ENCODE results near the gene GPC2.
A peak's percentile ranks its signal among the peaks of the same experiment; 100 is the strongest.

The GPC2 gene

DNA sequence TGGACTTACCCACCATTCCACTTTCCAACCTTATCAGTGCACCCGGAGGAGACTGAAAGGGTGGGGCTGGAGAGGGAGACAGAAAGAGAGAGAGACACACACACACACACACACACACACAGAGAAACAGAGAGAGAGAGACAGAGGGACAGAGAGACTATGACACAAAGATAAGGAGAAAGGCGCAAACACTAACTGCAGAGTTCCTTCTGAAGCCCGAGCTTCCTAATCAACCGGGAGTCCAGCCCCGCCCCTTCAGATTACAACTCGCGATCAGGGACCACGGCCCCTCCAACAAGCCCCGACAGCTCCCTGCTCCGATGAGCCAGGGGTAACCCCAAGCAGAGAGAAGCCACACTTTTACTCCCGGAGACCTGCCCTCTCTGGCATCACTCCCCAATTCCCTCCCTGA is 9.3 kb downstream of the GPC2 start:
- DNase-seq: no peak

DNA sequence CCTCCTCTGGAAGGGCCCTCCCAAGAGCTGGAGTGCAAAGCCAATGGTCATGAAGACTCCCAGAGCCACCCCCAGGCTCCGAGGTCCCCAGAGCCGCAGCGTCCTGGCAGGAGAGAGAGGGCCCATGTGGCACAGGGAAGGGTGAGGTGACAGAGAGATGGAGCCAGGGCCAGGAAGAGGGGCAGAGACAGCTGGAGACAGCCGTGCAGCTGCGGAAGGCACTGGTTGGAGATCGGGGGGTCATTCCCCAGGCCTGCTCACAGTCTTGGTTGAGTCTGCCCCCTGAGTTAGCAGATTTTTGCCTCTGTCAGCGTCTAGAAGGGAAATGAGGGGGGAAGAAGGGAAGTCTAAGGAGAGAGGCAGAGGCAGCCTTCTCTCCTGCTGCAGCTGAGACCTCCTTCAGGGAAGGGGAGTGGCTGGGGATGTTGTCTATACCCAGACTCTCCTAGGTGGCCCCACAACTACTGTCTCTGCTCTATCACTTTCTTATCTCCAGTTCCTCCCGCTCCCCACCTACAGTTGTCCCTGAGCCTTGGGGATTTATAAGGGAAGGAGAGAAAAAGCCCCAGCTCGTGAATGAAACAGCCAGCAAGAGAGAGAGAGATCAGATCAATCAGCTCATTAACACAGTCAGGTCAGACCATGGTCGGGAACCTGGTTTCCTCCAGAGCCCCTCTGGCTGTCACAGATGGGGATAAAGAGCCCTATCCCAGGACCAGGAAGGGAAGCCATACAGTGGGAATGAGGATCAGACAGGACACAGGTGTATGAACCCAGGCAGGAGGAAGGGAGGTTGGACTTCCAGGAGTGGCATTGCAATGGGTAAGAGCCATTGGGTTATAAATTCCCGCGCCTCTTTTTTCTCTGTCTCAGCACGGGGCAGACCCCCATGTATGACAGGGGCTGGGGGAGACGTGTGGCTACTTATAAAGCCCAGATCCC is 9.9 kb downstream of the GPC2 start:
- DNase-seq: no peak

DNA sequence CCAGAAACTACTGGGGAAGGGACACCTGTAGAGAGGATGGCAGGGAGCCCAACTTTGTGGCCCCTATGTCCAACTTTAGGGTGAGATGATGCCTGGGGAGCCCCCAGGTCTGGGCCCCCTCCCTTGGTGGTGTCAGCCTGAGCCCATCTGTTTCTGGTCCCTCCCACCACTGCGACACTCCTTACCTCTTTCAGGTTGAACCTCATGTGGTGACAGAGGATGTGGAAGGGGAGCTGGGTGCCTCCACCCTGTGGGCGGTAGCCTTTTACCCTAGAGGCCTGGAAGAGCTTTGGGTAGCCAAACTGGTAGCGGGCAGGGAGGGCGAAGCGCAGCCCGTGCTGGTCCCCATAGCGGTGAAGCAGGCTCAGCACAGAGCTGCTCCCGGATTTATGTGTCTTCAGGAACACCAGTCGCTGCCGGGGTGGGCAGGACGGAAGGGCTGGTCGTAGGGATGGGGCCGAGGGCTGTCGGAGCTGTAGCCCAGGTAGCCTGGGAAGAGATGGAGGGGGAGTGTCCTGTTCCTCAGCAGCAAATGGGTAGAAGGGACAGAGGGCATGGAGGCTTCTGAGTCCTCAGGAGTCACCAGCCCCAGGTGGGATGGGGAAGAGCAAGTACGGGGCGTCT is 10.8 kb downstream of the GPC2 start:
- DNase-seq: no peak

DNA sequence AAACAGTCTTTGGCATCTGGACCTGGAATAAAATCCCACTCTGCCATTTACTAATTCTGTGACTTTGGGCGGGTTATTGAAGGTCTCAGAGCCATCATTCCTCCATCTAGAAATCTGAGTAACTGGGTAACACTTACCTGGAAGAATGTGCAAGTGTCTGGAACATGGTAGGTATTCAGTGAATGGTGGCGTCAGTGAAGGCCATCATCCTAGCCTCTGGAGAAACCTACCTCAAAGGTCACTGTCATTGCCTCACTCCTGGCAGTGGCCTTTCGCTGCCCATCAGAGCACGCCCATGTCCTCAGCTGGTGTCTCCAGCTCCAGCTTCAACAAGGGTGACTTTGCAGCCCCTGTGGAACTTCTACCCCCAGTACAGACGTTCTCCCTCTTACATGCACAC is 13.3 kb downstream of the GPC2 start:
- DNase-seq: no peak

DNA sequence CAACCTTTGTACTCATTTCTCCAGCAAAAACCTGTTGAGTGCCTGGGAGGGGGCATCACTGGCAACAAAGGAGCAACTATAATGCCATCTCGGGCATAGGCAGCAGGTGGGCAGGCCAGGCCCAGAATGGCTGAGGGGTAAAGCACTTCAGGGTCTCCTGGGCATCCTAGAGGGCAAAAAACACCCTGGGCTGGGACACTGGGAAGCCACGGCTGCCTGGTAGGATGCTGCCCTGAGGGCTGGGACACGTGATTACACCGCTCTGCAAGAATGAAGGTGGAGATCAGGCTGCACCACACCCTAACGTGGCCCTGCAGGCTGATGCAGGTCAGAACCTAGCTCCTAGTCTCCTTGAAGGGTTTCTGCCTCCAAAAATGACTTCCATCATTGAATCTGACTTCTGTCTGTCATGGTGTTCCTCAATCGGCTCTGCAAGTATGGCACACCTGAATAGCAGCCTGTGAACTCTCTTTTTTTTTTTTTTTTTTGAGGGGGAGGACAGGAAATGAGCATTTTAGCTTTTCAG is 14.1 kb downstream of the GPC2 start:
- no peak for DNase-seq

DNA sequence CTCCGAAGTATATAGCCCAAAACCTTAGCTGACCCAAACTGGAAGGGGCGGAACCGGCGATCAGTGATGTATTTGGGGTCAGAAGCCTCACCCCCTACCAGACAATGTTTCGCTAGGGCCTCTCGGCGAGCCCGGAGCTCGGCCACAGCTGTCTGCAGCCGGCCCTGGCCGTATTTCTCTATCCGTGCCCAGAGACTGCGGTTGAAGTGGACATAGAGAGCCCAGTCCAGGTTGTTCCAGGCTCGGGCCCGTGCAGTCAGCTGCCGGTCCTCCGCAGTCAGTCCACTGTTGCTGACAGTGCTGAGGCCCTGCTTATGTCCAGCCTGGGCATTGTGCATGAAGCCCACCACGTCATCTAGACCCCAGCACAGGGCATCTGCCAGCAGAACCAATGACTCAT is 17.1 kb downstream of the GPC2 start:
- no peak for DNase-seq

DNA sequence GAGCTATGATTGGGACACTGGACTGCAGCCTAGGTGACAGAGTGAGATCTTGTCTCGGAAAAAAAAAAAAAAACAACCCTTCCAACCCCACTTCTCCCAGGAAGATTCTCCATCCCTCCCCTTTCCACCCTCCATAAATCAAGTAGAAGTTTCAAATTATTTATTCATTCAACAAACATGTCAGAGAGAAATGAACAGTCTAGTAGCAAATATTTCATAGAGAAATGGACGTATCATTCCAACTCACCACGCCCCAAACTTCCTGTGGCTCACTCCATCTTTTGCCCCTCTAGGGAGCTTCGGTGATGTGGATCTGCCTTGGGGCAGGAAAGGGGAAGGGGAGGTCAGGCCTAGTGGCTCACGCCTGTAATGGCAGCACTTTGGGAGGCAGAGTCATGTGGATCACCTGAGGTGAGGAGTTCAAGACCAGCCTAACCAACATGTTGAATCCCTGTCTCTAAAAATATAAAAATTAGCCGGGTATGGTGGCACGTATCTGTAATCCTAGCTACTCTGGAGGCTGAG is 18.0 kb downstream of the GPC2 start:
- no peak for DNase-seq

DNA sequence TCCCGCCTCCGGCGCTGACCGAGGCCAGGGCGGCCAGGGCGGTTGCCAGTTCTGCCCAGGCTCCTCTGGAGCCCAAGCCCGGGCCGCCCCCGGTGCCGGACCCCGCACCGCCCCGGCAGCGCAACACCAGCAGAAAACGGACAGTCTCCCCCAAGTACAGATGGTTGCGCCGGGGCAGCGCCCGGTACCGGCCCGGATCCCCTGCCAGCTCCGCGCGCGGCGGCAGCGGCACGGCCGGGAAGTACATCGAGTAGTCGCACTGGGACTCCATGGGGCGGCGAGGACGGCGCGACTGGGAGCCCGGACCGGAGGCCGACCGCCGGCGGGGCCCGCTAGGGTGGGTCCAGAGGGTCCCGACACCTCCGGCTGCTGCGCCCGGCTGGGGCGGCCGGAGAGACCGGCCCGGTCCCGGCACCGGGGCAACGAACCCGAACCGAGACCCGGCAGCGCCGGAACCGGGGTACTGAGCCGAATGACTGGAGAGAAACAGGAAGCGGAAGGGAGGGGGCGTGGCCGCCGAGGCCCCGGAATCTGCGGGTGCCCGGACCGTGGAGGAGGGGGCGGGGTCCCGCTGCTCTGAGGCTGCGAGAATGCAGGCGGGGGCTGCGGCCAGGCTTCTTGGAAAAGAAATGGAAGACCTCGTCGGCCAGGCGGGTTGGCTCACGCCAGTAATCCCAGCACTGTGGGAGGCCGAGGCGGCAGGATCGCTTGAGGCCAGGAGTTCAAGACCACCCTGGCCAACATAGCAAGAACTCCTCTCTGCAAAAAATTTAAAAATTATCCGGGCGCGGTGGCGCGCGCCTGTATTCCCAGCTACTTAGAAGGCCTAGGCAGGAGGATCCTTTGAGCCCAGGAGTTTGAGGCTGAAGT is 18.7 kb downstream of the GPC2 start, which contains the start of gene TRAPPC14:
TSS of gene TRAPPC14 (minus strand) at position 495 of the 870 bp plus-strand sequence. CDS start at position 271, 224 bp downstream.
- DNase-seq: peak in 1 of 2 experiments; percentile 79

DNA sequence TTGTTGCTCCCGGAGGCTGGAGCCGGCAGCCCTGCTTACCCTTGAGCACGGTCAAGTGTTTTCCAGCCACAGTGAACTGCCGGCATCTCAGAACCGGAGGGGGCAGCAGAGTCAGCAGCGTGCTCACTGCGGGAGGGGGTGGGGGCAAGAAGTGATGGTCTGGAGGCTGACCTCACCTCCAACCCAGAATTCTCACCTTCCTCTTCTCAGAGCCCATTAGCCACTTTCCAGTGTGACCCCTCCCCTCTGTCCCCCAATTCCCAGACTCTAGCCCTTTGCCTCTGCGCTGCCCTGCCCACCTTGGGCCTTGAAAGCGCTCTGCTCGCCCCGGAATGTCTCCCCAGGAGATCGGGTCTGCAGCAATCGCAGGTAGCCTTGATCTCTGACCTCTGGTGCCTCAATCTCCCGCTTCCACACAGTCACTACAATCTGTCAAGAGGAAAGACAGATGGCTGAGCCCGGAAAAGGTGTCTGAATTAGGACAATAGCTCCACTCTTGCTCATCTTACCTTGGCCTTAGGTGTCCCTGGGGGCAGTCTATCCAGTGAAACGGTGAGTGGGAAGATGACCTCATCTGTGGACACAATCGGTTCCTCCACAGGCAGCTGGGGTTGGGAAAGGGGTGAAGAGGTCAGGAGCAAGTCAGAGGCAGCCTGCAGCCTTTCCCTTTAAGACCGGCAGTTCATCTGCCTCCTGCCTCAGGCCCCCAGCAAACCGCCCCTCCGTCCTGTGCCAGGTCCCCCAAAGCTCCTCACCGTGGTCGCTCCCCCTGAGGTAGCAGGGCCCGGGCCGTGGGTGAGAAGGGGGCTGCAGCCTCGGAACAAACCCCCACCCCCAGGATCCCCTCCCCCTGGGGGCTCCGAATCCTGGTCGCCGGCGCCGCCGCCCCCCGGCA is 19.6 kb downstream of the GPC2 start:
- DNase-seq: peak in 1 of 2 experiments; percentile 30

DNA sequence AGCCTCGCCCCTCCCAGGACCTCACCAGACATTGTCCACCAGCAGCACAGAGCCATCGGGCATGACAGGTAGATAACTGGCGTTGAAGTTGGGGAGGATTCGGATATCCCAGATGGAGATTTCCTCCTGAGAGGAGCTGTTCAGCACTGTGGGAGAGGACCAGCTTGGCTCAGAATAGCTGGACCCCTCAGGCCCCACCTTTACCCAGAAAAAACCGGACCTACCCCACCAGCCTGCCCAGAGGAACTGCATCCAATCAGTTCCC is 20.2 kb downstream of the GPC2 start:
- no peak for DNase-seq

DNA sequence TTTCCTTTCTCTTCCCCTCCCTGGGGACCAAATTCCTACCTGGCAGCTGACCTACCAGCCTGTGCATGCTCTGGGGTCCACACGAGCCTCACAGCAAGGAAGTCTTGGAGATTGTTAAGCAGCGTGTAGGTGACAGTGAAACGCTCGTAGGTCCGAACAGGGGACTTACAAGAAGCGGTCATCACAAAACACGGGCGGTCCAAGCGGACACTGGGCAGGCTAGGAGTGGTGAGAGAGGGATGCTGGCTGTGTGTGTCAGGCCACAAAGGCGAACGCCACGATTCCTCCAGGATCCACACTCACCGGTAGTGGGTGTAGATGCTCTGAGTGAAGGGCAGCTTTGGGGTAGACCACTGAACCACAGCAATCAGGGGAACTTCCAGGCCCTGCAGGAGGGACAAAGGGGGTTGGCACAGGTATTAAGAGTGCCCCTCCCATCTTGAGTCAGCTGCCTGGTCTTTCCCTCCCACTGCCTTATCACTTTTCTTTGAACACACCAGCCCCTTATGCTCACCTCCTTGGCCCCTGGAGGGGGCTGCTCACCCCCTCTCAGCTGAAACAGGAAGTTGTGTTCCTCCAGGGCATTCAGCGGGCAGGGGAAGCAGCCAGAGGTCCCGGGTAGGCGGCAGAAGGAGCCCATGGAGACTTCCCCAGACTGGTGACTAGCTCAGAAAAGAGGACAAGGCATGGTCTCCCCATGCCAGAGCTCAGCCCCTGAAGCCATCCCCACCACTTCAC is 20.7 kb downstream of the GPC2 start:
- no peak for DNase-seq

DNA sequence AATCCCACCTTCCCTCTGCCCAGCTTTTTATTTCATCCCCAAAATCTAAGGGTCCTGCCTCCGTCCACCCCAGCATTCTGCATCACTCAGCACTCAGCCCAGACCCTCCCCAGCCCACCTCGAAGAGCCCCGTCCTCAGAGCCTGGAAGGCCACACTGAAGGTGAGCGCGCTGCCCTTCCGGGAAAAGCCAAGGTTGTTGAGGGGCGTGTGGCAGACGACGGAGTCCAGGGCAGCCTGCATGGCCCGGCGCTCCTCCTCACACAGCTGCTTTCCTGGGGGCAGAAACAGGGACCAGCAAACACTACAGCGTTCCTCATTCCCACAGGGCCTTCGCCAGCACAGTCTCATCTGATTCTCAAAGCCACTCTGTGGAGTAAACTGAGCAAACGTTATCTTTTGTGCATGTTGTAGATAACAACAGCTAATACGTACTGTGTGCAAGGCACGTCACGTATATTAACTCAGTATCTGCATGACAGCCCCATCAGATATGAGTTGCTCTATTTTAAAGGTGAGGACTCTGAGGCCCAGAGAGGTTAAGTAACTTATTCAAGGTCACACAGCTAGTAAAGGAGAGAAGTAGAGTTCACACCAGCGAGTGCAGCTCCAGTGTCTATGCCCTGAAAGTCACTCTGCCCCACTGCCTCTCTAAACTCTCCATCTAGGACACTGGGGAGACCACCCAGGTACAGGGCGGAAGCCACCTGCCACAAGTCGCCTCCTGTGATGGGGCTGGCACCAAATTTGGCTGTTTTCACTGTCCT is 21.4 kb downstream of the GPC2 start:
- no peak for DNase-seq

DNA sequence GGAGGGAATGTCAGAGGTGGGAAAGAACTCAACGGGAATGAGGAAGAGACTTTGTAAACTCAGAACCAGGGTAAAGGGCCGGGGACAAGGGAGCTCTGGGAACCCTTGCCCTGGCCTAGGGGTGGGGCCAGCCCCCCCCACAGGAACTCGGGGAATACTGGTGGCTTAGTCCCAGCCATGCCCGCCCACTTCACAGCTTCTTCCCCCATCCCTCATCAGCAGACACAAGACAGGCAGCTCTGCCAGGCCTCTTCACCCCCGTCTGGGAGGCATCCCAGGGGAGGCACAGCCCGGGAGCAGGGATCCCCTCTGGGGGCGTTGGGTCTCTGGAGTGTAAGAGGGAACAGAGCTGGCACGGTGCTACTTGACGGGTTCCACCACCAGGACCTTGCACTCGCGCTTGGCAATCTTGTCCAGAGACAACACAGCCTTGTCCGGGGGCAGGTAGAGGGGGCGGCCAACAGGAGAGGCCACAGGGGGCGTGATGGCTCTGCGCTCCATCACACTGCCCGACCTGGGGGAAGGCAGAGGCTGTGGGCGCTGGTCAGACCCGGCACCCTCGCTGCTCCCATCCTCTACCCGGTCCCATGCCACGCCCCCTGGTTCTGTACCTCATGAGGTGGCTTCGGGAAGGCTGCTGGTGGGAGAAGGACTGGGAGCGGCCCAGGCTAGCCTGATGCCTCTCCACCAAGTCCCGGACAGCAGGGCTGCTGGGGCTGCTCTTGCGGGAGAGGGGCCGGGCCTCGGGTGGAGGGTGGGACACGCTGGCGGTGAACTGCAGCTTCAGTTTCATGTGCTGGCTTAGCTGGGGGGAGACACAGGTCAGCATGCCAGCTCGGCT is 22.3 kb downstream of the GPC2 start:
- no peak for DNase-seq

DNA sequence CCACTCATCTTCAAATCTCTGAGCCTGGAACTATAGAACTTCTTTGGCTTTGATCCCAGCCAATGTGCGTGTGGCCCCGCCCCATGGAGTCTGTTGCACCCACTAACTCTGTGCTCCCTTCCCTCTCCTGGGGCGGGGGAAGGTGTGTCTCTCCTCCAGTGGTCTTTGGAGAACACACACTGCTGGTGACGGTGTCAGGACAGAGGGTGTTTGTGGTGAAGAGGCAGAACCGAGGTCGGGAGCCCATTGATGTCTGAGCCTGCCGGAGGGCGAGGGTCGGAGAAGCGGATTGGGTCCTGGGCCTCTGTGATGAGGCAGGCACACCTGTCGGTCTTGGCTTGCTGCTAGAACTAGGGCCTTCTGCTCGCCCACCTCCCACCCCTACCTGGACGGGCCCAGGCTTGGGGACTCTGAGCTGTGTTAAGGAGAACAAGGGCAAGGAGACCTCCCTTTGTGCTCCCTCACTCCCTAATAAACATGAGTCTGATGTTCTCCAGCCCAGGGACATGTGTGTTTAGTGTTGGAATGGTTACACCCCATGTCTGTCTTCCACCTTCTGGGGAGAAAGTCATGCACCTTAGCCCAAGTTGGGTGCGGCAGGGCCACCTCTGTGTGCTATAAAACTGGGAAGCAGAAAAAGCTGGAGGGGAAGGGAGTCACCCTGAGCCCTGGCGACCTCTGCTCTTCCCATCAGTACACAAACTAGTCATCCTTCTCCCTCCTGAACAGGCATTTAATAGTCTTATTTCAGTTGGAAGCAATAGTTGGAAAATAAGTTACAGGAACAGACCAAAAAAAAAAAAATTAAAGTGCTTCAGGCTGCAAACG is 23.3 kb downstream of the GPC2 start:
- DNase-seq: no peak

DNA sequence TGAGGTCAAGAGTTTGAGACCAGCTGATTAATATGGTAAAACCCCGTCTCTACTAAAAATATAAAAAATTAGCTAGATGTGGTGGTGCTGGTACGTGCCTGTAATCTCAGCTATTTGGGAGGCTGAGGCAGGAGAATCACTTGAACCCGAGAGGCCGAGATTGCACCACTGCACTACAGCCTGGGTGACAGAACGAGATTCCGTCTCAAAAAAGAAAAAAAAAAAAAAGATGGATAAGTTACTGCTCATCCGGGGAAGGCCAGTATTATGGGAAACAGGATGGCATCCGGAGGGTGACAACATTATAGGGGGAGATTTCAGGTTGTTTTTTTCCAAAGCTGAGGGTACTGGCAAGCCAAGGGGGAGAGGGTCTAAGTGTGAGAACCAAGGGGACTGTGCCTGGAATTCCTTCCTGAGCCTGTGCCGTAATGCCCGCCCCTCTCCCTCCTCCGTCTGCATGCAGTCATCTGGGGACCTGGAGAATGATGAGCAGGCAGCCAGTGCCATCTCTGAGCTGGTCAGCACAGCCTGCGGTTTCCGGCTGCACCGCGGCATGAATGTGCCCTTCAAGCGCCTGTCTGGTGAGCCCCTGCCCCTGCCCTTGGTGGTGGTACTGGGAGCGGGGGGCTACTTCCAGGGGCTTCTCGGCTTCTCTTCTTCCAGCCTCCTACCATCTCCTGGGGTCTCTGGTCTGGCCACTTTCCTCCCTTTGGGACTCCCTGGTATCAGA is 24.1 kb downstream of the GPC2 start:
- no peak for DNase-seq

DNA sequence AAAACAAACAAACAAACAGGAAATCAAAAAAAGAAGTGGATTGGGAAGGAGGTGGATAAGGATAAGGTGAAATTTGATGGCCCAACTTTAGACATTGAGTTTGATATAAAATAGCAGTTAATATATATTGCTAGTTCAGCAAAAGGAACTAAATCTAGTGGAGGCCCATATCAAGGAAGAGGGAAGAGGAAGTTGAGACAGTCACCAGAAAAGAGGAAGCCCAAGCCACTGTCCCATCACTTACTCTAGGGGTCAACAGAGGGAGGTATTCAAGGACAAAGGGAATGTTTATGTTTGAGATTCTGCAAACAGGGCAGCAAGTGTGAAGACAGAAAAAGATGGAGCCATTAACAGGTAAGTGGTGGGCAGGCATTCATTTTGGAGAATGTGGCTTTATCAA is 24.8 kb downstream of the GPC2 start:
- no peak for DNase-seq

DNA sequence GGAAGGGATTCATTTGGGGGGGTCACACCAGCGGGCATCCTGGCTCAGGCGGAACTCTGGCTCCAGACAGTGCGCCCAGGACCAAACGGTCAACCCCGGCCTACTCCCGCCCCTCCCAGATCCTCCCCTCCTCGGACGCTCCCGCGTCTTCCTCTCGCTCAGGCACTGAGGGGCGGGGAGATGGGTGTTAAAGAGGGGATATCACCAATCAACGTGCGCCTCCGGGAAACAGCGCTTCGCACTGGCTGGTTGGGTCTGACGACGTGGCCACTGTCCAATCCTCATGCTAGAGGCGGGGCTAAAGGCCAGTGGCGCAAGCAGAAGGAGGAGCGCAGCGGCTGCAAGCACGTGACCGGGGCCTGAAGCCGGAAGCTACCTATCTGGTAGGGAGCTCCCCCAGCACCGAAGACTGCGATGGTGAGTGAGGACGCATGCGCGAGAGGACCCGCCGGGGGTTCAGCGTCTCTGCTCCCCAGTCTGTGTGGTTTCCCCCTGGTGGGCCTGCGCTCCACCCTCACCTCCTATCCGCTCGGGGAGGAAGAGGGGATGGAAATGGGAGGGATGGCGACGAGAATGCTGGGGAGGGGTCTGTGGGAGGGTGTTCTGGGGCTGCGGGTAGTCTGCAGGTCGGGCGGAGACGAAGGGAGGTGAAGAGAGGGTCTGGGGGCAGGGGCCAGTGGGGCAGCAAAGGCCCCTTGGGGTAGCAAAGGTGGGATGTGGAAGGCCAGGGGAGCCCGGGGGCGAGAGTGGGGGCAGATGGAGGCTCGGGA is 28.4 kb downstream of the GPC2 start, which contains the start of gene LAMTOR4:
TSS of gene LAMTOR4 (plus strand) at position 360 of the 770 bp plus-strand sequence. CDS start at position 415, 55 bp downstream.
- DNase-seq: peak; percentile 98
